ENCODE data around the gene CNTLN.
"Not testable (repeated sequence)": the region's sequence is repeated elsewhere in the genome, so short reads cannot be mapped to it uniquely, and the experiment has no call there.

Gene CNTLN

GRCh38 chr9:17520268-17521064 is 385.6 kb downstream of the CNTLN start:
- no peak for DNase-seq

GRCh38 chr9:17521100-17521855 is 386.4 kb downstream of the CNTLN start:
- no peak for DNase-seq

- DNase-seq, result not testable (repeated sequence)
These were observed 391.9 kb downstream of the CNTLN start for GRCh38 chr9:17526726-17527125.

- peak; percentile 43 for DNase-seq
These were observed 394.0 kb downstream of the CNTLN start for GRCh38 chr9:17528859-17529258.

- DNase-seq, result peak; percentile 28
These were observed 396.9 kb downstream of the CNTLN start for GRCh38 chr9:17531642-17532254.

GRCh38 chr9:17532461-17532860 is 397.6 kb downstream of the CNTLN start:
- no peak for DNase-seq

- no peak for DNase-seq
These were observed 400.3 kb downstream of the CNTLN start for GRCh38 chr9:17535176-17535575.

GRCh38 chr9:17536027-17536426 is 401.2 kb downstream of the CNTLN start:
- no peak for DNase-seq

- DNase-seq, result no peak
These were observed 416.2 kb downstream of the CNTLN start for GRCh38 chr9:17551023-17551422.

All from NCI-H1694 treated with DMSO at 0.1 percent for 48 hours (cell line).